ENCODE data around the gene AKR1B1.

AKR1B1 gene

DNA sequence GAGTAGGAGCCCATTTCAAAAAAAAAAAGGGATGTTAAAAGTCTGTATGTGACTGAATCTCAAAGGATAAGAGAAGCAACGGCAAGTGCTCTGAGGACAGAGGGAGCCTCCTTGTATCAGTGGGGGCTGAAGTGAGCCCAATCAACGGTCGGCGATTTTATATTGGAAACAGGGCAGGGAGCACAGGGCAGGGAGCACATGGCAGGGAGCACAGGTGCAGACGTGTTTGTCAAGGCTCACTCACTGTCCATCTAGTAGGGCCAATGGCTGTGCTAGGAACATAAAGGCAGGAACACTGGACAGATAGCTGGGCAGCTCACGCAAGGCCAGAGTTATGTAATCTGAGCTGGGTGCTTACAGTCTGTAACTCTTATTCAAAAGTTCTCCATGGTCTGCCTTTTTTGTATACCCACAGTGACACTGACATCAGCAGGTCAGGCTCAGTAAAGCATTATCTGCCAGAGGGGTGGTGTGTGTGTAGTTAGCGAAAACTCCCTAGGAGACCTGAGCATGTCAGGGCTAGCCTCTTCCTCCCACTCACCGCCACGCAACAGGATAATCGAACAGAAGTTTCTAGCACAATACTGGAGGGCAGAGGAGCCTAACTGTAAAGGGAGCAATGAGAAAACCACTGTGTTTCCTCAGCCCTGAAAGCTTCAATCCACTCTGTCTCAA is 15.4 kb downstream of the AKR1B1 start:
- Mint-ChIP-seq H3K4me3 (no peak overlapping the region), H3K36me3 (peaks cover 79% of the 10 kb centered on the region), H3K27ac (peak overlapping the region; percentile 70), H3K9me3 (no peaks in the 10 kb centered on the region), H3K4me1 (no peaks in the 10 kb centered on the region)
- ATAC-seq (peak; percentile 8), DNase-seq (ENCODE audit: low spot score in 2 of 2) (no peak)

DNA sequence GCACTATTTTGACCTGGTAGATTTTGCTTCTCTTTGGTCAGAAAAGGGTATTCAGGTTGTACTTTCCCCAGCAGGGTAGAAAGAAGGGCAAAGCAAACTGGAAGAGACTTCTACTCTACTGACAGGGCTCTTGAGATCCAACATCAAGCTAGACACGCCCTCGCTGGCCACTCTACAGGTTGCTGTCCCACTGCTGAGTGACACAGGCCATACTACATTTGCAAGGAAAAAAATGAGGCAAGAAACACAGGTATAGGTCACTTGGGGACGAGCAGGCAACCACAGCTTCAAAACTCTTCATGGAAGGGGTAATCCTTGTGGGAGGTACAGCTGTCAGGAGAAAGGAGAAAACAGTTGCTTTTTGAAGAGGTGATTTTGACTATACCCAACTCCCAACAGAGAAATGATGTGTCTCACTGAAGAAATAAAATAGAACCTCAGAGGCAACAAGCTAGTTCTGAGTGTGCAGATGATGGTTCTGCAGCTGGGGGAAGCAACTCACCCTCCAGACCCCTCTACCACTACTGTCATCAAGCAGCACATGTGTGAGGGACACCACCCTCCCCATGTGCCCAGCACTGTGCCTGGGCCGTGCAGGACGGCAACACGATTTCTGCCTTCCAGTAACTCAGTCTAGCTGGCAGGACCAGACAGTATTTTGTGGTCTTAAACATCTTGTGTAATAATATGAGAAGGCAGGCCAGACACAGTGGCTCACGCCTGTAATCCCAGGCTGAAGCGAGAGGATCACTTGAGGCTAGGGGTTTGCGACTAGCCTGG is 16.3 kb downstream of the AKR1B1 start:
- Mint-ChIP-seq H3K4me3 (no peak overlapping the region), H3K4me1 (no peaks in the 10 kb centered on the region), H3K9me3 (no peaks in the 10 kb centered on the region), H3K27ac (no peak overlapping the region), H3K36me3 (peaks cover 70% of the 10 kb centered on the region)
- DNase-seq (ENCODE audit: low spot score in 2 of 2) (no peak), ATAC-seq (no peak)

DNA sequence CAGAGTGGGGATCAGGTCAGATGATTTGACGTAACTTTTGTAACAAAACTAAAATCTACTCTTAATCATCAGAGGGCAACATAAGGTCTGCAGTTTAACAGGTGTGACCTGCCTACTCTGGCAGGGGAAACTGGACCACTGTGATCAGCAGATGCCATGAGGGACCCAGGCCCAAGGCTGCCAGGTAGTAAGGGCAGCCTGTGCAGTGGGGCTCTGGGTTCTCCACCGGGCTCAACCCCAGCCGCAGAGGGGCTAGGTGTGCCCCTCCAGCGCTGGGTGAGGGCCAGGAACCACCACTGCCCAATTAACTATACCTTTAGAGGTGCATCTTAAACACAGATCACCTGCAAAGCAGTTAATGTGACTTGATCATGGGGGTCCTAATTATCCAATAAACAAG is 17.6 kb downstream of the AKR1B1 start:
- ATAC-seq (no peak), DNase-seq (ENCODE audit: low spot score in 2 of 2) (no peak)
- Mint-ChIP-seq H3K9me3 (no peaks in the 10 kb centered on the region), H3K36me3 (peaks cover 60% of the 10 kb centered on the region), H3K27ac (no peak overlapping the region), H3K4me3 (no peak overlapping the region), H3K4me1 (no peaks in the 10 kb centered on the region)

DNA sequence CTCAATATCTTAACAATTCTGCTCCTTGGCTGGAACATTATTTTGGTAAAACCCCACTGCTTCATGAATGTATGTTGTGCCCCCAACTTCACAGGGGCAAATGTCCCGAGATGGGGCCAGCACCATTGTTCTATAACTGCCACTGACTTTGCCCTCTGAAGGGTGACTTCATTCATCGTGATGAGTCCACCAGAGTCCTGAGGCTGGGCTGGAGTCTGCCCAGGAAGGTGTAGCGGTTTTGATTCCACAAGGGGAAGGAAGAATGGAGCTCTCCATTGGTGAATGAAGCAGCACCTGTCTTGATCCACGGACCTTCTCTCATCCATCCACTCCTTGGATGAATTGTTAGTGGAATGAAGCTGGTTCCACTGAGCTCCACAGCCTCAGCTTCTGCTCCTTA is 18.4 kb downstream of the AKR1B1 start:
- Mint-ChIP-seq H3K4me3 (no peak overlapping the region), H3K9me3 (no peaks in the 10 kb centered on the region), H3K36me3 (peaks cover 52% of the 10 kb centered on the region), H3K27ac (no peak overlapping the region), H3K4me1 (no peaks in the 10 kb centered on the region)
- no peak for DNase-seq (ENCODE audit: low spot score in 2 of 2)
- no peak for ATAC-seq

DNA sequence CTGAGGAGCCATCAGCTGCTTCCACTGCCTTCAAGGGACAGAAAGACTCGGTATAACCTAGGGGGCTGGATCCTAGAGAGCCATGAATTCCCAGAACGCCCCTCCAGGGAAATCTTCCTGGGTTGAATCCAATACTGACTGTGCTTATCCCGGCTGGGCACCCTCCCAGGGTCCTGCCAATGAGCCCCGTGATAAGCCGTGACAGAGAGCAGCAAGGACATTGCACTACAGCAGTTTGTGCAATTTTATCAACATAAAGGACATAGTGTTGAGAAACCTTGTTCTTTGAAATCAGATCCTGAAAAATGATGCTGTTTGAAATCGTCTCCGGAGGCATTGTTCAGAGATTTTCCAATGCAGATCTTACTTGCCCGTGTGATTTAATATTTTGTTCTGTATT is 18.8 kb downstream of the AKR1B1 start:
- DNase-seq (ENCODE audit: low spot score in 2 of 2) (no peak), ATAC-seq (no peak)
- H3K4me1 Mint-ChIP-seq = no peaks in the 10 kb centered on the region
- no peak overlapping the region for H3K27ac Mint-ChIP-seq
- peaks cover 48% of the 10 kb centered on the region for H3K36me3 Mint-ChIP-seq
- H3K9me3 Mint-ChIP-seq = no peaks in the 10 kb centered on the region
- no peak overlapping the region for H3K4me3 Mint-ChIP-seq

DNA sequence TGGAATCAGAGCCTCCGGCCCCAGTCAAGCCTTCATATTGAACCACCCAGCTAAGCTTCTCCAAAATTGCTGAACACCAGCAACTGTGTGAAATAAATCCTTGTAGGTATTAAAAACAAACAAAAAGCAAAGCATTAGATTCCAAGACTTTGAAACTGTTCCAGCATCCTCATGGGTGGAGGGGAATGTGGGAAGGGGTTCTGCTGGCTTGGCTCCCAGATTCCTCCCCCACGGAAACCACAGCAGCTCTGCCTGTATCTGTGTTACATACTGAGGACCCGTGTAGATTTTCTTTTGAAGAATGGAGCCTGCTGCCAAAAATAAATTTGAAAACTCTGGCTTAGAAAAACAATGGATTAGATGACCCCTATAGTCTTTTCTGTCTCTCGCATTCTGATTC is 20.0 kb downstream of the AKR1B1 start:
- DNase-seq (ENCODE audit: low spot score in 2 of 2) = no peak
- Mint-ChIP-seq H3K36me3 (peaks cover 37% of the 10 kb centered on the region), H3K4me3 (no peak overlapping the region), H3K4me1 (no peaks in the 10 kb centered on the region), H3K9me3 (no peaks in the 10 kb centered on the region), H3K27ac (no peak overlapping the region)
- no peak for ATAC-seq

DNA sequence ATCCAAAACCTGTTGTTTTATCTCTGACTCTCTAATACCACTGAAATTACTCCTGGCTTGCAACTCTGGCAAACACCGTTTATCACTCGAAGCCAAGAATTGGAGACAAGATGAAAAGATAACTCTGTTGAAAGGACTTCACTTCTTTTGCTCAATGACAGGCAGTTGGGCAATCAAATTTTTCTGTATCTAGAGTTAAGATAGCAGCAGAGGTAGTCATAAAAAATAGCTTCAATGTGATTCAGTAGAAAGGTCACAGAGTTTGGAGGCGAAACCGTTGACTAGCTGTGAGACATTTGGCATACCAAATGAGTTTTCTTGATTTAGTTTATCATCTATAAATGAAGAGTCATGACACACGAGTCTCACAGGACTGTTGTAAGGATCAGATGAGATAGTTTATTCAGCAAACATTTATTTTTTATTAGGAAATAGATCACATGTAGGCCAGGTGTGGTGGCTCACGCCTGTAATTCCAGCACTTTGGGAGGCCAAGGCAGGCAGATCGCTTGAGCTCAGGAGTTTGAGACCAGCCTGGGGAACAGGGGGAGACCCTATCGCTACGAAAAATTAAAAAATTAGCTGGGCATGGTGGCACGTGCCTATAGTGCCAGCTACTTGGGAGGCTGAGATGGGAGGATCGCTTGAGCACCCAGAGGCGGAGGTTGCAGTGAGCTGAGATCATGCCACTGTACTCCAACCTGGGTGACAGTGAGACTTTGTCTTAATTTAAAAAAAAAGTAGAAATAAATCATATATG is 23.6 kb downstream of the AKR1B1 start:
- Mint-ChIP-seq H3K27ac (no peak overlapping the region), H3K9me3 (no peaks in the 10 kb centered on the region), H3K4me1 (peaks cover 17% of the 10 kb centered on the region), H3K36me3 (peaks cover 10% of the 10 kb centered on the region), H3K4me3 (no peak overlapping the region)
- DNase-seq (ENCODE audit: low spot score in 2 of 2) (no peak), ATAC-seq (no peak)

DNA sequence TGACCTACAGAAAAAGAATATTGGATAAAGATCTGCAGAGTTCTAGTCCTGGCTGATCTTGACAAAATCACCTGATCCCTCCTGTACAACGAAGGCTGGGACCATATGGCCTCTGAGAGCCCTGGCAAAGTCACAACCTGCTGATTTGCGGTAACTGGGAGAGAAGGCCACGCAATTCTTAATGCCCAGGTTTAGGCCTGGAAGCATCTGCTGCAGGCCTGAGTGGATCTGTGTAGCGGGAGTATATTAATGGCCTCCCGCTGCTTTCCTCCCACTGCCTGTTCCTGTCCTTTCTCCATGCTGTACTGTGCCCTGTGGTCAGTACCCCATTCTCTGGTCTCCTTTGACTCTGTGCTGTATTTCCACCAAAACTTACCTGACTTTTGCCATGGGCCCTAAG is 24.2 kb downstream of the AKR1B1 start:
- DNase-seq (ENCODE audit: low spot score in 2 of 2) (no peak), ATAC-seq (no peak)
- H3K4me3 Mint-ChIP-seq = no peak overlapping the region
- peaks cover 4% of the 10 kb centered on the region for H3K36me3 Mint-ChIP-seq
- no peaks in the 10 kb centered on the region for H3K9me3 Mint-ChIP-seq
- peaks cover 17% of the 10 kb centered on the region for H3K4me1 Mint-ChIP-seq
- no peak overlapping the region for H3K27ac Mint-ChIP-seq

DNA sequence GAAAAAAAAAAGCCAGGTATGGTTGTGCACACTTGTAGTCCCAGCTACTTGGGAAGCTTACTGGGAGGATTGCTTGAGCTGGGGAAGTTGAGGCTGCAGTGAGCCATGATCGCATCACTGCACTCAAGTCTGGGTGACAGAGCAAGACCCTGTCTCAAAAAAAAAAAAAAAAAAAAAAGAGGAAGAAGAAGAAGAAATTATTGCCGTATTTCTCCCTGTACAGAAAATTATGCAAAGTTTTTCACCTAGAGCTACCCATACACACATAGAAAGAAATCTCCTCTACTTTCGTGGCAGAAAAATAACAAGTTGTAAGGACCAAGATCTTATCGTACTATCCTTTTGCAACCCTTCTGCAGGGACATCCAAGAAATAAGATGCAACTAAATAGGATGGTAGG is 25.5 kb downstream of the AKR1B1 start:
- Mint-ChIP-seq H3K27ac (no peak overlapping the region), H3K4me3 (no peak overlapping the region), H3K9me3 (no peaks in the 10 kb centered on the region)

DNA sequence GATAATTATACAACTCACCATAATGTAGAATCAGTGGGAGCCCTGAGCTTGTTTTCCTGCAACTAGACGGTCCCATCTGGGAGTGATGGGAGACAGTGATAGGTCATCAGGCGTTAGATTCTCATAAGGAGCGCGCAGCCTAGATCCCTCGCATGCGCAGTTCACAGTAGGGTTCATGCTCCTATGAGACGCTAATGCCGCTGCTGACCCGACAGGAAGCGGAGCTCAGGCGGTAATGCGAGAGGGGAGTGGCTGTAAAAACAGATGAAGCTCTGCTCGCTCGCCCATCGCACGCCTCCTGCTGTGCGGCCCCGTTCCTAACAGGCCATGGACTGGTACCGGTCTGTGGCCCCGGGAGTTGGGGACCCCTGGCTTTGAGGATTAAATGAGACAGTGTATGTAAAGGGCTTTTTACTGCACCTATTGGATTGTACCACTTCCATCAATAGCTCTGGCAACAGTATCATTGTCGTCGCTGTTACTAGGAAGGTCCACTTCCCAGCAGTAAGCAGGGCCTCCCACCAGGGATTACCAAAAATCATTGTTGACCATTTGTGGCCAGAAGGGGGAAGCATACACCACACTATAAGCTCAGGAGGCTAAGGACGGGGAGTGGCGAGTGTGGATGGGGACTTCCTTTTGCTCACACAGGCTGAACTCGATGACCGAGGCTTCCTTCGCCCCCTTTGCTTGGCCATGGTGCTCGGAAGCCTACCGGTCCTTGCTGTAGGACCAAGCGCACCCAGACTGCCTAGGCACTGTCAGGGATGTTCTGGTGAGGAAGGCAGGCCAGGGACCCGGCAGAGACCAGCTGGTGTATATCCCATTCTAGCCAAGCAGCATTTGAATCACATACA is 26.4 kb downstream of the AKR1B1 start:
- peak overlapping the region; percentile 90 for H3K27ac Mint-ChIP-seq
- H3K9me3 Mint-ChIP-seq = no peaks in the 10 kb centered on the region
- H3K4me1 Mint-ChIP-seq = peaks cover 17% of the 10 kb centered on the region
- DNase-seq (ENCODE audit: low spot score in 2 of 2) = peak; percentile 45 to 88
- peak; percentile 95 for ATAC-seq
- no peaks in the 10 kb centered on the region for H3K36me3 Mint-ChIP-seq
- peak overlapping the region; percentile 77 for H3K4me3 Mint-ChIP-seq

More for the DNA sequence above, 25.5 kb downstream of the AKR1B1 start:
- ATAC-seq = no peak
- no peak for DNase-seq (ENCODE audit: low spot score in 2 of 2)
- peaks cover 17% of the 10 kb centered on the region for H3K4me1 Mint-ChIP-seq
- H3K36me3 Mint-ChIP-seq = no peaks in the 10 kb centered on the region

DNA sequence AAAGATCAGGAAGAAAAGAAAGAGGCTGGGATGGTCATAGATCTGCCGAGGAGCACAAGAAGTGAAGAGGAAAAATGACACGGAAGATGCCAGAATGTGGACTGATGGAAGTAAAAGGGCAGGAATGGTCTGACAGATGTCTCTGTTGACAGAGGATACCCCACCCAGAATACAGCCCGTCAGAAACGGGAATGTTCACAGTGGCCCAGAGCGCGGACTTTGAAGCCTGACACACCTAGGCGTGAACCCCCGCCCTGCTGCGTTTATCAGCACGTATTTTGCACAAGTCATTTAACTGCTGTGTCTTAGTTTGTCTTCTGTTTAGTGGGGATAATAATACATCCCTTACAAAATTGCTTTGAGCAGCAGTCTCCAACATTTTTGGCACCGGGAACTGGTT is 27.1 kb downstream of the AKR1B1 start:
- ATAC-seq = no peak
- H3K4me1 Mint-ChIP-seq = peaks cover 17% of the 10 kb centered on the region
- H3K27ac Mint-ChIP-seq = no peak overlapping the region
- H3K4me3 Mint-ChIP-seq = peak overlapping the region; percentile 77
- H3K36me3 Mint-ChIP-seq = no peaks in the 10 kb centered on the region
- no peak for DNase-seq (ENCODE audit: low spot score in 2 of 2)
- no peaks in the 10 kb centered on the region for H3K9me3 Mint-ChIP-seq

DNA sequence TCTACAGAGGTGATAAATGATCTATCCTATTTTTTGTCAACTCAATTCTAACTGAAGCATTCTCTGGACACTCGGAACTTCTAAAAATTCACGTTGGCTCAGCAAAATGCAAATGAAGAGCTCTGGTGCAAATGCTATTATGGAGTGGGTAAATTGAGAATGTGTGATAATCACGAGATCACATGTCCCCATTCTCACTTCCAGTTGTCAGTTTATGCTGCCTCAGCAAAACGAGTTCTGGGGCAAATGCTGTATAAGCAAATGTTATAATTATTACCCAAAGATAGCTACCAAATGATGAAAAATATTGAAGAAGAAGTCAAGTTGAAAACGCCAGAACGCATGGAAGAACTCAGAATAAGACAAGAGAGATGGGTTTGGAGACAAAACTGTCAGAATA is 29.4 kb downstream of the AKR1B1 start:
- H3K9me3 Mint-ChIP-seq = no peaks in the 10 kb centered on the region
- H3K36me3 Mint-ChIP-seq = no peaks in the 10 kb centered on the region
- H3K4me3 Mint-ChIP-seq = no peak overlapping the region
- ATAC-seq = no peak
- DNase-seq (ENCODE audit: low spot score in 2 of 2) = no peak
- H3K27ac Mint-ChIP-seq = no peak overlapping the region
- H3K4me1 Mint-ChIP-seq = peaks cover 17% of the 10 kb centered on the region

DNA sequence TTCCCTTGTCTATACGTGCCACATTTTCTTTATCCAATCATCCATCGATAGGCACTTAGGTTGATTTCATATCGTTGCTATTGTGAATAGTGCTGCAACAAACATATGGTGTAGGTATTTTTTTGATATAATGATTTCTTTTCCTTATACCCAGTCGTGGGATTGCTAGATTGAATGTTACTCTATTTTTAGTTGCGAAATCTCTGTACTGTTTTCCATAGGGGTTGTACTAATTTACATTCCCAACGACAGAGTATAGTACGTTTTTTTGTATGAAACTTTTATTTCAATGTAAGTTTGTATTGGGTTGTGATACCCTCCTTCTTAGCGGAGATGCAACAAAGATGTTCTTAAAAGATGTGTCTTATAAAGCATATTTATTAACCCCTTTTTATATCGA is 30.0 kb downstream of the AKR1B1 start:
- peaks cover 17% of the 10 kb centered on the region for H3K4me1 Mint-ChIP-seq
- H3K27ac Mint-ChIP-seq = no peak overlapping the region
- no peak overlapping the region for H3K4me3 Mint-ChIP-seq
- H3K36me3 Mint-ChIP-seq = no peaks in the 10 kb centered on the region
- ATAC-seq (no peak), DNase-seq (ENCODE audit: low spot score in 2 of 2) (no peak)
- no peaks in the 10 kb centered on the region for H3K9me3 Mint-ChIP-seq

DNA sequence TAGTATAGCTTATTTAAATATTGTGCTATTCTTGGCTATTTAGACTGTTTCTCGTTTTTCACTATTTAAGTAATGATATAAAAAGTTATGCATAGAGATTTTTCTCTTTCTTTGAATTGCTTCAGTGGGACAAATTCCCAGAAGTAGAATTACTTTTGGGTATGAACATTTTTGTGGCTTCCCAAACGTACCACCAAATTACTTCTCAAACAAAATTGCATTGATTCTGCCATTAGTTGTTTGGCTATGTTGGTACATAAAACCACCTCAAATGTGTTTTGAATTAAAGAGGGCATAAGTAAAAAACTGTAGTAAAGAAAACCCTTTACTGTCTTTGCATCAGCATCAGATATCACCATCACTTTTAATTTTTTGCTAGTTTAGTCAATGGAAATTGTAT is 31.0 kb downstream of the AKR1B1 start:
- Mint-ChIP-seq H3K27ac (no peak overlapping the region), H3K4me3 (no peak overlapping the region), H3K36me3 (no peaks in the 10 kb centered on the region), H3K4me1 (peaks cover 14% of the 10 kb centered on the region), H3K9me3 (no peaks in the 10 kb centered on the region)
- no peak for ATAC-seq
- DNase-seq (ENCODE audit: low spot score in 2 of 2) = no peak

DNA sequence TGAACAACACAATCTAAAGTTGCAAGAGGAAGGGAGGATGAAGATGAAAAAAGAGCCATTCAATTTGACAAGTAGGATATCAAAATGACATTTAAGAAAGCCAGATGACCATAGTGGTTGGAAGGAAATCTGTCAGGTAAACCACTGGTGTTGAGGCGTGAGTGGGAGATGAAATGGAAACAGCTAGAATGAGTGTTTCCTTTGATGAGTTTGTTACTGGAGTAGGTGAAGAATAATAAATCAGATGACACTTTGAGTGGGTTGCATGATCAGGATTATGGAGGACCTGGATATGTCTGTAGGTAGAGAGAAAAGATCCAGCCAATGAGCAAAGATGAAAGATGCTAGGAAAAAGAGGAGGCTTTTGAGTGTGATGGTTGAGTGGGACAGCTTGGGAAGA is 33.1 kb downstream of the AKR1B1 start:
- ATAC-seq (no peak), DNase-seq (ENCODE audit: low spot score in 2 of 2) (no peak)
- H3K4me1 Mint-ChIP-seq = no peaks in the 10 kb centered on the region
- no peak overlapping the region for H3K4me3 Mint-ChIP-seq
- H3K27ac Mint-ChIP-seq = no peak overlapping the region
- no peaks in the 10 kb centered on the region for H3K36me3 Mint-ChIP-seq
- no peaks in the 10 kb centered on the region for H3K9me3 Mint-ChIP-seq

Data from stimulated activated effector memory CD8-positive, alpha-beta T cell treated with anti-CD3 and anti-CD28 coated beads, Interleukin-12 subunit alpha, Interleukin-12 subunit beta, amount 100 ng/mL, for 72 hours (primary cell).